M059J (cell line): ENCODE results near the gene STX16. TPM values are rescaled to one million over a fixed set of nuclear protein-coding genes. Genes with fewer than 3 reads are reported as not detected.

Experiments
- DNase-seq: peaks from one replicate; pipeline ENCODE4 v3.0.0-alpha.2; 2012; ENCODE audit warnings: low read depth
- total RNA-seq: library from RNA; depleted of rRNA; stranded (reverse); fragments of >200 nt; shearing (Covaris generic); gene quantifications from 2 replicates; pipeline ENCODE4 v1.2.3, GENCODE V29; 2014

The STX16 gene
- total RNA-seq, 1 experiment from 2014 or later, result 24.6 TPM

- DNase-seq, result peak; percentile 14
These were observed 32.6 kb upstream of the STX16 start for GRCh38 chr20:58618351-58619076.

DNA sequence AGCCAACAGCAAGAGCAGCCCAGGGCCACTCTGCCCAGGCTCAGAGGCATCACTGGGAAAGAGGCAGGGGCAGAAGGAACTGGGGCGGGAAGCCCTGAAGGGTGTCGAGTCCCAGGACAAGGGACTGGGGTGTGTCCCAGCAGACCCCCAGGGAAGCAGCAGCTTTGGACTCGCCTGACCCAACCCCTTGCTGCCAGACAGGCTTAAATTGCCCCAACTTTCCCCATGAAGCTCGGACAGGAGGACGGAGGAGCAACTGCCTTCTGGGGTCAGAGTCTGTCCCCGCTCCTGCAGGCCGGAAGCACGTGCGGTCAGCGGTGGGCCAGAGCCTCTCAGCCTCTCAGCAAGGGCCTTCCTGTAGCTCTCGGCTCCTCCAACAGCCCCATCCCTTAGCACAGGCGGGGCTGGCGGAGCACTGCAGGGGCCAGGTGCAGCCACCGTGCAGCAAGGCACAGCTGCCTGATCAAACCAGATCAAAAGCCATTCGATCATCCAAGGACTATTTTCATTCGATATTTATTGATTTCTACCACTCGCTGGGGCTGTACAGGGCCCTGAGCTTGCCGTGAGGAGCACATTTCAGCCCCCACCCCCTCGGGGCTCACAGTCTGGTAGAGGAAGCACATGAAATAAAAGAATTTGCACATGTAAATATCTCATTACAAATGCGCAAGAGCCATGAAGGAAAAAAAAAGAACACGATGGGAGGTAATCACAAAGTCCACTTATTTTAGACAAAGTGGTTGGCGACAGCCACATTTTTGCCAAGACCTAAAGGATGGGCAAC lies 31.8 kb upstream of the STX16 start:
- no peak for DNase-seq

DNA sequence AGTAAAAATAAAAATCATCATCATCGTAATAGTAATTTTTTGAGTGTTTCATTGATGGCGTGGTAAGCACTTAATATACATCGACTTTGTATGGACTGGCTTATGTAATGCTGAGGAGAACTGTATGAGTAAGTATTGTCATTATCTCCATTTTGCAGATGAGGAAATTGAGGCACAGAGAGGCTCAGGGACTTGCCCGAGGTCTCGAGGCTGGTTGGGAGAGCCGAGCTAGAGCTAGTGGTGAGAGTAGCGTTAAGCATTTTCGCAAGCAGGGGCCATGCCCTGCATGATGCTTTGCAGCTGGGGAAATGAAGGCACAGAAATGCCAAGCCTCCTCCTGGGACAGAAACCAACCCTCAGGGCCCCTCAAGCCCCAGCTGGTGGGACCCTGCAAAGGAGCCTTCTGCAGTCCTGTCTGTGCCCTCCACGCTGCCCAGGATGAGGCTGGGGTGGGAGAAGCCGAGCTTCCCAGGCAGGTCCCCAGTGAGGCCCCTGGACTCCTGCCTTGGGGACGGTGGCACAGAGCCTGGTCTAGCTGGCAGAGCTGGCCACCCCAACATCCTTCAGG lies 31.1 kb upstream of the STX16 start:
- DNase-seq, result no peak

DNA sequence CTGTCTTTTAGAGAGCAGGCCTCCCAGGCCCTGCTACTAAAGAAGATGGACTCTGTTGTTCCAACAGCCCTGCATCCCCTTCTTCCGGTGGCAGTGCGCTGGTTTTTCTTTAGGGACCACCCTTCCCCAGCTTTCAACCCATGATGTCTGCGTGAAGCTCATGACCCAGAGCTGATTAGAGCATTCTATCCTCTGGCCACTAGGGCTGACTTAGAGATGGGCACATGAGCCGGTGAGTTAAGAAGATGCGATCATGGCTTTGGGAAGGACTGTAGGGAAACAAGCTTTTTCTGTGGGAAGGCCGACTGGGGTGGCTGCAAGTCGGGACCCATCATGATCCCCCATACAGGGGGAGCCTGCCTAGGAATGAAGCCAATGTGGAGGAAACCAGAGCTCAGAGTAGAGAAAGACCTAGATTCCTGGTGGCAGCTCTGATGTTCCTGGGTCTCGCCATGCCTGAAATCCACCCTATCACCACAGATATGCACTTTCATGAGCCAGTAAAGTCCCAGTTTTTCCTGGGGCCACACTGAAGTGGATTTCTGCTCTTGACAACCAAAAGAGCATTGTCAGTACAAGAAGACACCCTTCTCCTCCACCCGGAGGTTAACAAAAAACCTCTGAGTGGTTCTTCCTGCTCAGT lies 29.1 kb upstream of the STX16 start:
- DNase-seq, result no peak

GRCh38 chr20:58622671-58623578 lies 28.2 kb upstream of the STX16 start:
- DNase-seq, result peak; percentile 49

GRCh38 chr20:58623579-58624473 lies 27.3 kb upstream of the STX16 start:
- peak; percentile 98 for DNase-seq

- DNase-seq, result no peak
These were observed 26.4 kb upstream of the STX16 start for GRCh38 chr20:58624687-58625086.

GRCh38 chr20:58625585-58625984 lies 25.5 kb upstream of the STX16 start:
- no peak for DNase-seq

- peak; percentile 34 for DNase-seq
These were observed 25.0 kb upstream of the STX16 start for GRCh38 chr20:58626051-58626450.

GRCh38 chr20:58627212-58628072 lies 23.6 kb upstream of the STX16 start:
- DNase-seq, result no peak

DNA sequence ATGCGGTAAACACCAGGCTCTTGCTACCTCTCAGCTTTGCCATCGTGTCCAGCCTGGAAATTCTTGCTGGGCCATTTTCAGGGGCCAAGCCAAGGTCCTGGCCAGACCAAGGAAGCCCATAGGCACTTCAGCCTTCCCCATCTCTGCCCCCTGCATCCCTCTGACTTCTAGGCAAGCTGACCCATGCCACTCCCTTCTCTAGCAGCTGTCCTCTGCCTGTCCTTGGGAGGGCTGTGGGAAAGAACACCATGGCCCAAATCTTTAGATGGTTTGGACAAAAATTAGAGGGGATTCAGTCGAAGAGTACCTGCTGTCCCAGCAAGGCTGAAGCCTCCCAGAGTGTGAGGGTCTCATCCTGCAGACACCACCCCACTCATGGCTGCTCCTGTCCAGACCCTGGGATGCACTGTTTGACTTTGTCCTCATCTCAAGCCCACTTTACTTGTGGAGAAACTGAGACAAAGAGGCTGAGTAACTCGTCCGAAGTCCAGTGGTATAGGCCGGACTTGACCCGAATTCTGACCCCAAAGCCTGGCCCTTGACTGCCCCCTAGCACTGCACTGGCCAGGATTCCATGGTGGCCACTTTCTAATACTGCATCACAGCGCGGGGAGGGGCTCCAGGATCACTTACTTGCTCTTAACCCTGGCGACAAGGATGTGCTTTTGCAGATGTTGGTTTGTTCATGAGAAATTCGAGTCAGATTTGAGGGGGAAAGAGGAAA lies 22.4 kb upstream of the STX16 start:
- no peak for DNase-seq

- no peak for DNase-seq
These were observed 21.9 kb upstream of the STX16 start for GRCh38 chr20:58629215-58629580.

DNA sequence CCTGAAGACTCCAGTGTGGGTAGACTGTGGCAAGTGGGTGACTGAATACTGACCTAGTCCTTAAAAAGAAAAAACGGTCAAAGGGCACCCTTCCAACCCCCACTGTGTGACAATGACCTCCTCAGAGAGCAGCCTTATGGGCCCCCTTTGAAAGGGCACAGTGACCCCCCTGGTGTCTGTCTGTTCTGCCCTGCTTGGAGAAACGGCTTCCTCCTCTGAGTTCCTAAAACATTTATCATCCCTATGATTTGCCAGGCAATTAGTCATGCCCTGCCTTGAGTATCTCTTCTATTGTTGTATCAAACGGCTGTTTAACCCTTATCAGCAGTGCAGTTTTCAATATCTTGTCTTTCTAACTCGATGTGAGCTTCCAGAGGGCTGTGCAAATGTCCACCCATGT lies 21.0 kb upstream of the STX16 start:
- peak; percentile 87 for DNase-seq

DNA sequence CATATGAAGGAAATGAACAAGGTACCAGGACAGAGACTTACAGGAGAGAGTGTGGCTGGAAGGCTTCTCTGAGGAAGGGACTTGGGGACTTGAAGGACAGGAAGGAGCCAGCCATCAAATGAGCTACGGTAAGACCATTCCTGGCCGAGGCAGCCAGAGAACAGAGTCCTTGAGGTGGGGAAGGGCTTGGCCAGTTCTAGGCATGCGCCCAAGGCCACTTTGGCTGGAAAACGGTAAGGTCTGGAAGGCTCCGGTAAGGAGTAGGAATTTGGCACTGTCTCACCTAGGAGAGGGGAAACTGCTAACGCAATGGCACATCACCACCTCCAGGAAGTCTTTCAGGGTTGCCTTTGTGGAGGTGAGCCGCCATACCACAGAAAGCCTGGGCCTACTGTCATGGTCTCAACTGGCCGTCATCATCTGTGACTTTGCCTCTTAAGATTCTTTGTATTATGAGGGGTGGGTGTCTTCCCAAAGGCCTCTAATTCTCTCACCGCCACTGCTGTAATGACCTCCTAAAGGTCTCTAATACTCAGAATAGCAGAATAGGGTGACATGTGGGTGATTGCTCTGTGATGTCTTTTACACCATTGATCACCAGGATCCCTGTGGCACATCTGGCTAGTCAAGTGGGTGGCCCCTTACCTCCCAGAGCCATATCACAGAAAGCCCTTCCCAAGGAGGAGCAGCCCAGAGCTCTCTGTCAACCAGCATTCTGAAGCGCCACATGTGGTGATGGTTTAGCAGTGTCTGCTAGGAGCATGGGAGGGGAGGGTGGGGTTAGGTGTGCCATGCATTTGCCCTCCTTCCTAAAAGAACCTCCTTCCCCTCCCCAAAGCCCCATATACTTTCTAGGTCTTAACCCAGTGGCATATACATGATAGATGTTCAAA lies 17.7 kb upstream of the STX16 start:
- no peak for DNase-seq

- no peak for DNase-seq
These were observed 17.0 kb upstream of the STX16 start for GRCh38 chr20:58634059-58634458.

- no peak for DNase-seq
These were observed 16.4 kb upstream of the STX16 start for GRCh38 chr20:58634521-58635278.

- no peak for DNase-seq
These were observed 15.8 kb upstream of the STX16 start for GRCh38 chr20:58635279-58635665.
